ENCODE data around the gene ZNF345. TPM values are rescaled to one million over a fixed set of nuclear protein-coding genes. Genes with fewer than 3 reads are reported as not detected.

Gene ZNF345
- total RNA-seq, 1 experiment from 2014 or later = 5.2 TPM

GRCh38 chr19:36915992-36916830 is 65.5 kb downstream of the ZNF345 start, which contains the start of the genes ZNF568 and ZNF829 (continued):
- TF ChIP-seq, protein P1, sequence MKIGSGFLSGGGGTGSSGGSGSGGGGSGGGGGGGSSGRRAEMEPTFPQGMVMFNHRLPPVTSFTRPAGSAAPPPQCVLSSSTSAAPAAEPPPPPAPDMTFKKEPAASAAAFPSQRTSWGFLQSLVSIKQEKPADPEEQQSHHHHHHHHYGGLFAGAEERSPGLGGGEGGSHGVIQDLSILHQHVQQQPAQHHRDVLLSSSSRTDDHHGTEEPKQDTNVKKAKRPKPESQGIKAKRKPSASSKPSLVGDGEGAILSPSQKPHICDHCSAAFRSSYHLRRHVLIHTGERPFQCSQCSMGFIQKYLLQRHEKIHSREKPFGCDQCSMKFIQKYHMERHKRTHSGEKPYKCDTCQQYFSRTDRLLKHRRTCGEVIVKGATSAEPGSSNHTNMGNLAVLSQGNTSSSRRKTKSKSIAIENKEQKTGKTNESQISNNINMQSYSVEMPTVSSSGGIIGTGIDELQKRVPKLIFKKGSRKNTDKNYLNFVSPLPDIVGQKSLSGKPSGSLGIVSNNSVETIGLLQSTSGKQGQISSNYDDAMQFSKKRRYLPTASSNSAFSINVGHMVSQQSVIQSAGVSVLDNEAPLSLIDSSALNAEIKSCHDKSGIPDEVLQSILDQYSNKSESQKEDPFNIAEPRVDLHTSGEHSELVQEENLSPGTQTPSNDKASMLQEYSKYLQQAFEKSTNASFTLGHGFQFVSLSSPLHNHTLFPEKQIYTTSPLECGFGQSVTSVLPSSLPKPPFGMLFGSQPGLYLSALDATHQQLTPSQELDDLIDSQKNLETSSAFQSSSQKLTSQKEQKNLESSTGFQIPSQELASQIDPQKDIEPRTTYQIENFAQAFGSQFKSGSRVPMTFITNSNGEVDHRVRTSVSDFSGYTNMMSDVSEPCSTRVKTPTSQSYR (CRISPR knock-in tag; IDR thresholded peaks at IDR 0.05) = no peak
- TF ChIP-seq ZNF121 (CRISPR knock-in tag; IDR thresholded peaks at IDR 0.05) (no peak), JUN (CRISPR knock-in tag; IDR thresholded peaks at IDR 0.05) (no peak), NFE2L1 (CRISPR knock-in tag; IDR thresholded peaks at IDR 0.05) (no peak), GABPB1 (CRISPR knock-in tag; IDR thresholded peaks at IDR 0.05) (peak; percentile 54; the same call in 1 of the 2 replicates), HMGA2 (CRISPR knock-in tag; IDR thresholded peaks at IDR 0.05) (no peak), TP53 (CRISPR knock-in tag; IDR thresholded peaks at IDR 0.05) (peak; percentile 48; the same call in 1 of the 2 replicates), ZBTB21 (CRISPR knock-in tag; IDR thresholded peaks at IDR 0.05; ENCODE audit: borderline replicate concordance) (no peak; the same call in 1 of the 2 replicates), RELA (CRISPR knock-in tag; IDR thresholded peaks at IDR 0.05; ENCODE audit: borderline replicate concordance) (no peak), TCF7 (CRISPR knock-in tag; IDR thresholded peaks at IDR 0.05; ENCODE audit: low read depth) (no peak), HMGXB4 (CRISPR knock-in tag; IDR thresholded peaks at IDR 0.05) (peak; percentile 67; the same call in 1 of the 2 replicates), NFYB (CRISPR knock-in tag; conservative IDR thresholded peaks at IDR 0.05; ENCODE audit: low read depth) (no peak), TEAD4 (CRISPR knock-in tag; IDR thresholded peaks at IDR 0.05) (0 out of 2 replicates have a peak, but pooled peaks have one; percentile 40), ARID4B (CRISPR knock-in tag; IDR thresholded peaks at IDR 0.05; ENCODE audit: borderline replicate concordance) (peak; percentile 58; the same call in 1 of the 2 replicates), ELF4 (CRISPR knock-in tag; IDR thresholded peaks at IDR 0.05; ENCODE audit: low read depth) (no peak), SOX15 (CRISPR knock-in tag; IDR thresholded peaks at IDR 0.05) (no peak), JAZF1 (CRISPR knock-in tag; IDR thresholded peaks at IDR 0.05) (no peak)
- TF ChIP-seq, protein P2, sequence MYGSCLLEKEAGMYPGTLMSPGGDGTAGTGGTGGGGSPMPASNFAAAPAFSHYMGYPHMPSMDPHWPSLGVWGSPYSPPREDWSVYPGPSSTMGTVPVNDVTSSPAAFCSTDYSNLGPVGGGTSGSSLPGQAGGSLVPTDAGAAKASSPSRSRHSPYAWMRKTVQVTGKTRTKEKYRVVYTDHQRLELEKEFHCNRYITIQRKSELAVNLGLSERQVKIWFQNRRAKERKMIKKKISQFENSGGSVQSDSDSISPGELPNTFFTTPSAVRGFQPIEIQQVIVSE (CRISPR knock-in tag; IDR thresholded peaks at IDR 0.05; ENCODE audit: borderline replicate concordance) = no peak
- TF ChIP-seq, protein P3, sequence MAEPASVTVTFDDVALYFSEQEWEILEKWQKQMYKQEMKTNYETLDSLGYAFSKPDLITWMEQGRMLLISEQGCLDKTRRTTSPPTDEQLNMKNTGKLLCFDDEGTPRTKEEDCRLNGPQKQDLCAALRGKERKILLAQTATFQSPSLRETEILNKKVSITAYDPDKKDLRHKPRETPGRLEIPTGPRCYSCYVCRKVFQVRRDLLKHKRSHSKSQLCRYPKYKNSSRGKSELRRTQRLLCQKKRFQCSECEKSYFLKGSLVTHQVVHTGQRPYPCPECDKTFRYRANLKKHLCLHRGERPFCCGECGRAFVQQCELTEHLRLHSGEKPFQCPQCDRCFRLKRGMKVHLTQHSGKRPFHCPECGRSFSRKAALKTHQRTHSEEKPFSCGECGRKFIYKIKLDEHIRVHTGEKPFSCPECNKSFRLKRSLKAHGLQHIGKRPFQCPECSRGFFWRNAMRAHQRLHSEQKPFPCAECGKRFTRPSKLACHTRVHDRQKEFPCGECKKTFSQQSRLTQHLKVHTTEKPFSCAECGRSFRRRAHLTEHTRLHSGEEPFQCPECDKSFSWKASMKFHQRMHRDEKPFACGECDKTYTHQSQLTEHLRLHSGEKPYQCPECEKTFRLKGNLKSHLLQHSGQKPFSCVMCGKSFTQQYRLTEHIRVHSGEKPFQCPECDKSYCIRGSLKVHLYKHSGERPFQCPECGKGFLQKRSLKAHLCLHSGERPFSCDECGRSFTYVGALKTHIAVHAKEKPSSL (CRISPR knock-in tag; conservative IDR thresholded peaks at IDR 0.05) = no peak
- TF ChIP-seq, protein P4, sequence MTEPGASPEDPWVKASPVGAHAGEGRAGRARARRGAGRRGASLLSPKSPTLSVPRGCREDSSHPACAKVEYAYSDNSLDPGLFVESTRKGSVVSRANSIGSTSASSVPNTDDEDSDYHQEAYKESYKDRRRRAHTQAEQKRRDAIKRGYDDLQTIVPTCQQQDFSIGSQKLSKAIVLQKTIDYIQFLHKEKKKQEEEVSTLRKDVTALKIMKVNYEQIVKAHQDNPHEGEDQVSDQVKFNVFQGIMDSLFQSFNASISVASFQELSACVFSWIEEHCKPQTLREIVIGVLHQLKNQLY (CRISPR knock-in tag; IDR thresholded peaks at IDR 0.05) = no peak
- TF ChIP-seq, protein P5, sequence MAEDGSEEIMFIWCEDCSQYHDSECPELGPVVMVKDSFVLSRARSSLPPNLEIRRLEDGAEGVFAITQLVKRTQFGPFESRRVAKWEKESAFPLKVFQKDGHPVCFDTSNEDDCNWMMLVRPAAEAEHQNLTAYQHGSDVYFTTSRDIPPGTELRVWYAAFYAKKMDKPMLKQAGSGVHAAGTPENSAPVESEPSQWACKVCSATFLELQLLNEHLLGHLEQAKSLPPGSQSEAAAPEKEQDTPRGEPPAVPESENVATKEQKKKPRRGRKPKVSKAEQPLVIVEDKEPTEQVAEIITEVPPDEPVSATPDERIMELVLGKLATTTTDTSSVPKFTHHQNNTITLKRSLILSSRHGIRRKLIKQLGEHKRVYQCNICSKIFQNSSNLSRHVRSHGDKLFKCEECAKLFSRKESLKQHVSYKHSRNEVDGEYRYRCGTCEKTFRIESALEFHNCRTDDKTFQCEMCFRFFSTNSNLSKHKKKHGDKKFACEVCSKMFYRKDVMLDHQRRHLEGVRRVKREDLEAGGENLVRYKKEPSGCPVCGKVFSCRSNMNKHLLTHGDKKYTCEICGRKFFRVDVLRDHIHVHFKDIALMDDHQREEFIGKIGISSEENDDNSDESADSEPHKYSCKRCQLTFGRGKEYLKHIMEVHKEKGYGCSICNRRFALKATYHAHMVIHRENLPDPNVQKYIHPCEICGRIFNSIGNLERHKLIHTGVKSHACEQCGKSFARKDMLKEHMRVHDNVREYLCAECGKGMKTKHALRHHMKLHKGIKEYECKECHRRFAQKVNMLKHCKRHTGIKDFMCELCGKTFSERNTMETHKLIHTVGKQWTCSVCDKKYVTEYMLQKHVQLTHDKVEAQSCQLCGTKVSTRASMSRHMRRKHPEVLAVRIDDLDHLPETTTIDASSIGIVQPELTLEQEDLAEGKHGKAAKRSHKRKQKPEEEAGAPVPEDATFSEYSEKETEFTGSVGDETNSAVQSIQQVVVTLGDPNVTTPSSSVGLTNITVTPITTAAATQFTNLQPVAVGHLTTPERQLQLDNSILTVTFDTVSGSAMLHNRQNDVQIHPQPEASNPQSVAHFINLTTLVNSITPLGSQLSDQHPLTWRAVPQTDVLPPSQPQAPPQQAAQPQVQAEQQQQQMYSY (CRISPR knock-in tag; IDR thresholded peaks at IDR 0.05) = no peak

All from WTC11 (cell line).